ENCODE data around the gene INHA.
A peak's percentile ranks its signal among the peaks of the same experiment; 100 is the strongest.

Gene INHA

GRCh38 chr2:219614076-219614860 is 42.2 kb downstream of the INHA start:
- DNase-seq: no peak

- no peak for DNase-seq
Observed at GRCh38 chr2:219615036-219615435, 42.9 kb downstream of the INHA start.

- no peak for DNase-seq
Observed at GRCh38 chr2:219615894-219616293, 43.8 kb downstream of the INHA start.

GRCh38 chr2:219616550-219616949 is 44.4 kb downstream of the INHA start:
- no peak for DNase-seq

- no peak for DNase-seq
Observed at GRCh38 chr2:219618733-219619122, 46.6 kb downstream of the INHA start.

GRCh38 chr2:219619235-219619634 is 47.1 kb downstream of the INHA start:
- peak; percentile 31 for DNase-seq

- no peak for DNase-seq
Observed at GRCh38 chr2:219620546-219620945, 48.4 kb downstream of the INHA start.

- no peak for DNase-seq
Observed at GRCh38 chr2:219621935-219622334, 49.8 kb downstream of the INHA start.

GRCh38 chr2:219622472-219622871 is 50.4 kb downstream of the INHA start:
- DNase-seq: no peak

- no peak for DNase-seq
Observed at GRCh38 chr2:219624565-219624964, 52.5 kb downstream of the INHA start.

- DNase-seq: no peak
Observed at GRCh38 chr2:219625179-219625578, 53.1 kb downstream of the INHA start.
